NCI-H1930 (cell line): Measurements from ENCODE around the gene C6orf62.
"Not testable (repeated sequence)": the region's sequence is repeated elsewhere in the genome, so short reads cannot be mapped to it uniquely, and the experiment has no call there.

Source experiments
- DNase-seq, 2 experiments: peaks; one replicate each; lab custom pipeline; 2025; lab: John Stamatoyannopoulos, UW

The C6orf62 gene

DNA sequence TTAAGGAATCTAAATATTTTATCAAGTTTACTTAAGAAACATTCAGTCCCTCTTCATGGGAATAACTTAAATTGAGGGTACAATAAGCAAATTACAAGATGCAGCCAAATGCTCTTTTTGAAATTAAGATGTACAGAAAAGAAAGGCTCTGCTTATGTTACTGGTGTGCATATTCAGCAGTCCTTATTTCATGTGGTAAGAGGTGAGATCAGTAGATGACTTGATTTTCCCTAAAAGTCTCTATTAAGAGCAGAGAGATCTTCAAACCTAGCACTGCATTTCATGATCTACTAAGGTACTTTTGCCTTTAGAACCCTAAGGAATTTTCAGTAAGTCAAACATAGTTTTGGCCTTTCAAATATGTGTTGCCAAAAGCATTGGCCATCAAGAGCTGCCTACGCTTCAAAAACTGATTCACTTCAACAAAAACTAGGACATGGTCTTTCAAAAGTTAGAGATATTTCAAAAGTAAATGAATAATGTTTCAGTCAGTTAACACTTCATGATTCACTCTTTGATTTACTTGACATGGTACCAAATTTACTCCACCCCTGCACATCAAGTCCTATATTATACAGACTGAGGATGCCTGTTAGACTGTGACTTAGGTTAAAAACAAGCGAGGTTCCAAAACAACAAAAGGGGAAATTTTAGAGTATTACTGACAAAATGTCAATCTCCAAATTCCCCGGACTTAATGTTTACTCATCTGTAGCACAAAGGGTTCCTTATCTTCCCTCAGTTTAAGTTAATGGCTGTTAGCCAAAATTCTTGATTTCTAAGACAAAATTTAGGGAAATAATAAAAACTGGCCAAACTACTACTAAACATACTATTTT lies 19.2 kb downstream of the C6orf62 start:
- DNase-seq, result no peak

DNA sequence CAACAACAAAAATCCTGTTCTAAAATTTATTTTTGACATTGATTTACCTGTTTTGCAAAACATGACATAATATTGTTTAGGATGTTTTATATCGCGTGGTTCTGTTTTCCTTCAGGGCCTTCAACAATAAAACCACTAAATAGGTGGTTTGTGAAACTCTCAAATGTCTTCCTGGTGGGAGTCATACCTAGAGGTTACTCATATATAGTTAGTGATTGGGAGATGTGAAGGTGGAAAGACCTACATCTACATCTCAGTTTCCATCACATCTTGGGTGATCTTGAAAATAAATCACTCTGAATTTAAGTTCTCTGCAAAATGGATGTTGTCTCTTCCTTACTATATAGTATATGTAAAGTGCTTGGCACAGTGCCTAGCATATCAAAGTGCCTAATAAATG lies 22.9 kb downstream of the C6orf62 start:
- no peak for DNase-seq

DNA sequence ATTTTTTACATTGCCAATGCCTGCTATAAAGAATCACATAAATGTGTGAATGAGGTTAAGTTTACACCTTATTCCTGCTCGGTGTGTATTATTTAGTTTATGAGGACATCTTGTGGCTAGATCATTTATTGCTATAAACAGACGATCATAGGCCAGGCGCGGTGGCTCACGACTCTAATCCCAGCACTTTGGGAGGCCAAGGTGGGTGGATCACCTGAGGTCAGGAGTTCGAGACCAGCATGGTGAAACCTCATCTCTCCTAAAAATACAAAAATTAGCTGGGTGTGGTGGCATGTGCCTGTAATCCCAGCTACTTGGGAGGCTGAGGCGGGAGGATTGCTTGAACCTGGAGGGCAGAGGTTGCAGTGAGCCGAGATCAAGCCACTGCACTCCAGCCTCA lies 23.3 kb downstream of the C6orf62 start:
- peak in 1 of 2 experiments; percentile 35 for DNase-seq

DNA sequence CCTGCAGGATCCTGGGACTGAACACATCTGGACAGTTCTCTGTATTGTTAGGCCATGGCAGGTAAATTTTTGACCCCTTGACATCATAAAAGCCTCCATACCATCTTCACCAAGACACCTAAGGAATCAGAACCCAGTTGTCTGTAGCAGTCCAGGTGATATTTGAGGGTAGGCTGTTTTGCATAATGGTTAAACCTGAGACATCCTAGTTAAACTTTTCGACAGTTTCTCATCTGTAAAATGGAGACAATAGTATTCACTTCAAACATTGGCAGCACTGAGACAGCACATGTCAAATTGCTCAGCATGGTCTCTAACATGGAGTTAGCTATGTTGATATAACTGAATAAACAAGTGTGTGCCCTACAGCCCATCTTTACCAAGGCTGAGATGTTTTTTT lies 24.8 kb downstream of the C6orf62 start:
- DNase-seq, result no peak

DNA sequence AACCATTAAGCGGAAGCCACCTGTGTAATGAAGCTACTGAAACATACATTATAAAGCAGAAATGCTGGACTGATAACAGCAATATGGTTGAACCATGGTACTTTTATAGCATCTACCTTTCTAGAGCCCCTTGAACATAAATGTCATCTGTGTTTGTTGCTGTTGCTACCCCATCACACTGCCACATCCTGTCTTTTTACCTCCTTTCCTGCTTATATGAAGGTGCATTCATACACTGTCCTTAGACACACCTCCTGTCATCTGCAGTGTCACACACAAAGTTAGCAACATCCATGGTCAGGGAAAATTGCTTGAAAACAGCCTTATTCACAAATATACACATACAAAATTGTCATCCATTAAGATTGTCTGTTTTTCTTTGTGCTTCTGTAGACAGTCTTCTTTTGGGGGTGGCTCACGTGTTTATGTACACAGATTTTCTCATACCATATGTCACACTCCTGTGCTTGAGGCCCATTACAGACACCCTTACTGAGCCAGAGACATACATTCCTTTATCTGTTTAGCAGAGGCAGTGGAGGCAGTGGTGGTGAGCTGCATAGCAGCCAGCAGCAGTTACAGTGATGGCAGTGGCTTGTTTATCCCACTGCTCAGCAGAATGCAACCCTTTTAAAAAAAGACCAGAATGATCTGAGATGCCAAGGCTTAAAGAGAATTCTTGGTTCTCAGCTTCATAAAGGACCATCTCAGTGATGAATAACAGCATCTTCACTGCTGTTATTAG lies 25.9 kb downstream of the C6orf62 start:
- DNase-seq, result no peak

DNA sequence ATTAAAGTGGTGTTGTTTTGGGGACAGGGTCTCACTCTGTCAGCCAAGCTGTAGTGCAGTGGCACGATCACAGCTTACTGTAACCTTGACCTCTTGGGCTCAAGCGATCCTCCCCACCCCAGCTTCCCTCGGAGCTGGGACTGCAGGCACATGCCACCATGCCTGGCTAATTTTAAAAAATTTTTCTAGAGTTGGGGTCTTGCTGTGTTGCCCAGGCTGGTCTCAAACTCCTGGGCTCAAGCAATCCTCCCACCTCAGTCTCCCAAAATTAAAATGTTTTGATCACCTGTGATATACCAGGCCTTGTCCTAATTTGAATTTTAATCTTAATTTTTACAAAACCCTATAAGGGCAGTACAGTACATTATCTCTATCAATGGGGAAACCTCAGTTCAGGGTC lies 26.5 kb downstream of the C6orf62 start:
- no peak for DNase-seq

DNA sequence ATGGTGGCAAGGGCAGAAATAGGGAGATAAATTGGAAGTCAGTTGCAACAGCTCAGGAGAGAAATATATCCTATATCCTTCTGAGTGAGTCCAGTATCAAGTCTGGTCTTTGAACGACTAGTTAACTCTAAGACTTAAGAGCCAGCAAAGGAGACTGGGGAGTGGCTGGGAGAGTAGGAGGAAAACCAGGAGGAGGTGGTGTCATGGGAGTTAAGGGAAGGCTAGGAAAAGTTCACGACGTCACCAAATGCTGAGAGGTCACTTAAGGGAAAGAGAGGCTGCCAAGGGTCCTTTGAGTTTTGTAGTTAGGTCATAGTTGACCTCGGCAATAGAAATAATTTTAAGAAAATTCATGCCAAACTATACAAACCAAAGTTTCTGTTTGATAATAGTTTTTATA lies 27.0 kb downstream of the C6orf62 start:
- DNase-seq, result no peak

DNA sequence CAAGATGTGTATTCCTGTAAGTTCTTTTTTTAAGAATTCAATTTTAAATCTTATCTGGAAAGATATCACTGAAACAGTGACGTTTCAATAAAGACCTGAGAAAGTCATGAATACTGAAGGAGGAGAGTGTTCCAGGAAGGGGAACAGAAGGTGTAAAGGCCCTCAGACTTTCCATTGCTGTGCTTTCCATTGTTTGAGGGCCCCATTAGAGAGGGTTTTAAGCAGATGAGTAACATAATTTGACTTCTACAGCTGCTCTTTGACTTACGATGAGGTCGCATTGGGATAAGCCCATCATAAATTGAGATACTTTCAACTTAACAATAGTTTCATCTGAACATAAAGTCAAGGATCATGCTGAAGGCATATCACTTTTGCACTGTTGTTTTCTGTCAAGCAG lies 27.4 kb downstream of the C6orf62 start:
- no peak for DNase-seq

DNA sequence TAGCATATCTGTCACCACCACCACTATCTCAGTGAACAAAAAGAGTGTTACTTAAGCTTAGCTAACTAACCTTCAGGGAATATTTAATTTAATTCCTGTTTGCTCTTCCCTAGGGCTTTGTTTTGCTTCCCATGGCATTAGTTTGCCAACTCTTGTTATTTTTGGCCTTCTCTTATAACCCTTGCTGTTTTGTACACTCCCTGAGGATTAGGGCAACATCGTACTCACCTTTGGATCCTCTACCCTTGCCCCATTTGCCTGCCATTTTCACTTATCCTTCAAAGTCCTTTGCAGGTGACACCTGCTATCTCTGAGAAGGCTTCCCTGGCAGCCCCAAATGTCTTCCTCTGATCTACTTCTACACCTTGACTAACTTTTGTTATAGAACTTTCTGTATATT lies 28.4 kb downstream of the C6orf62 start:
- DNase-seq, result no peak

DNA sequence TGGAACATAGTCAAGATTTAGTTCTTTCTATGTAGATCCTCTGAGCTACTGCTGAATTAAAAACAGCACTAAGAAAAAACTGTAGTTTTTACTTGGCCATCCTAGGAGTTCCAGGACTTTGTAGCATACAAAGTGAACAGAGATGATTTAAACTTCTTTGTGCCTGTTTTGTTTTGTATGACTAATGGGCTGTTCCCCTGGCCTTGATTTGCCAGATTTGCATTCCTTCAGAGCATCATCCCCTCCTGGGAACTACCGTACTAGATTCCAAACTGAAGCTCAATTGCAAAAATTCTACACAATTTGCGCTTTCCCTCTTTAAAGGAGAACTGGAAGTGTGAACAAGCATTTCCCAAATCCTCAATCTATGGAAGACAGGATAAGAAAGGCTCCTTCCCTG lies 29.0 kb downstream of the C6orf62 start:
- no peak for DNase-seq

DNA sequence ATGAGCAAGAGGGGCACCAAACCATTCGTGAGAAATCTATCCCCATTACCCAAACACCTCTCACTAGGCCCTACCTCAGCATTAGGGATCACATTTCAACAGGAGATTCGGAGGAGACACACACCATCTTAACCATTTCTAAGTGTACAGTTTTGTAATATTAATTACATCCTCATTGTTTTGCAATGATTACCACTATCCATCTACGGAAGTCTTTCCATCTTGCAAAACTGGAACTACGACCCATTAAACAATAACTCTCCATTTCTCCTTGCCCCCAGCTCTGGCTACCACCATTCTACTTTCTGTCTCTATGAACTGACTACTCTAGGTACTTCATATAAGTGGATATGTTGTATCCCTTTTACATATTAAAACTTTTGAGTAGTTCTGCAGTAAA lies 32.0 kb downstream of the C6orf62 start:
- no peak for DNase-seq

DNA sequence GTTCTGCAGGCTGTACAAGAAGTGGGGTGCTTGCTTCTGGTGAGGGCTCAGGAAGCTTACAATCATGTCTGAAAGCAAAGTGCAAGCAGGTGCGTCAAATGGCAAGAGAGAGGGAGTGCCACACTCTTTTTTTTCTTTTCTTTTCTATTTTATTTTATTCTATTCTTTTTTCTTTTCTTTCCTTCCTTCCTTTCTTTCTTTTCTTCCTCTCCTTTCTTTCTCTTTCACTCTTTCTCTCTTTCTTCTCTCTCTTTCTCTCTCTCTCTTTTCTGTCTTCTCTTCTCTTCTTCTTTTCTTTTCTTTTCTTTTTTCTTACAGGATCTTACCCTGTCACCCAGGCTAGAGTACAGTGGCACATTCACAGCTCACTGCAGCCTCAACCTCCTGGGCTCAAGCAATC lies 32.5 kb downstream of the C6orf62 start:
- DNase-seq, result no peak

DNA sequence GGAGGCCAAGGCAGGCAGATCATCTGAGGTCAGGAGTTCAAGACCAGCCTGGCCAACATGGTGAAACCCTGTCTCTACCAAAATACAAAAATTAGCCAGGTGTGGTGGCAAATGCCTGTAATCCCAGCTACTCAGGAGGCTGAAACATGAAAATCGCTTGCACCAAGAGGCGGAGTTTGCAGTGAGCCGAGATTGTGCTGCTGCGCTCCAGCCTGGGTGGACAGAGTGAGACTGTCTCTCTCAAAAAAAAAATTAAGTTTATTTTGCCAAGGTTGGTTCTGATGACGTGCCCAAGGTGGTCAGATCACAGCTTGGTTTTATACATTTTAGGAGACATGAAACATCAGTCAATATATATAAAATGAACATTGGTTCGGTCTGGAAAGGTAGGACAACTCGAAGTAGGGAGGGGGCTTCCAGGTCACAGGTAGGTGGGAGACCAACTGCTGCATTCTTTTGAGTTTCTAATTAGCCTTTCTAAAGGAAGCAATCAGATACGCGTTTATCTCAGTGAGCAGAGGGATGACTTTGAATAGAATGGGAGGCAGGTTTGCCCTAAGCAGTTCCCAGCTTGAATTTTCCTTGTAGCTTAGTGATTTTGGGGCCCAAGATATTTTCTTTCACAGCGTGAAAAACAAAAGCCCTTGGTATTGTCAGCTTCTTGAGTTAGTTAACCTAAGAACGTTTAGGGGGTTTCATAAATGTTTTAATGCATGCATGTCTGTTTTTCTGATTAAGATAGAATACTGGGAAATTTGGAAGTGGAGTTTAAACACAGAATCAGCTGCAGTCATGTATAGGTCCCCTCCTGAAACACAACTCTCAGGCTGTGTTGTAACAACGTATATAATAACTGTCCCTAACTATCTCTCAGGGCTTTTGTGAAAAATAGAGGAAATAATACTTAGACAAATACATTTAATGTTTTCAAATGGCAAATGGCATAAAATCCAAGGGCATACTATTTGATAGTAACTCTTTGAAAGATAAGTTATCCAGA lies 35.4 kb downstream of the C6orf62 start:
- no peak for DNase-seq

DNA sequence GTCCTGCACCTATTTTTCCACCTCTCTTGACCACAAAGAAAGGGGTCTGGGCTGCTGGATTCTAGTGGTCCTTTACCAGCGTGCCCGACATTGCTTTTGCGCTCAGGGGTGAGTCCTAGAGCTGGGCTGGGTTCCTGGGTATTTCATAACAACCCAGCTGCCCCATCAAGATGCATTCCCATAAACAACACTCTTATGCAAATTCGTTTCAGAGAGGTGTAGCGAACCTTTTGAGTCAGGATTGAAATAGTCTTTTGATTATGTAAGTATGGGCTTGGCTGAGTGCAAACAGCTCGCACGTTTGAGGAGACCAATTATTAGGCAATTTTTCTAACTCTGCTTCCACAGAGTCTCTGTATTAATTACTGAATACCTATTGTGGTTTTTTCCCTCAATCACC lies 38.4 kb downstream of the C6orf62 start:
- no peak for DNase-seq

DNA sequence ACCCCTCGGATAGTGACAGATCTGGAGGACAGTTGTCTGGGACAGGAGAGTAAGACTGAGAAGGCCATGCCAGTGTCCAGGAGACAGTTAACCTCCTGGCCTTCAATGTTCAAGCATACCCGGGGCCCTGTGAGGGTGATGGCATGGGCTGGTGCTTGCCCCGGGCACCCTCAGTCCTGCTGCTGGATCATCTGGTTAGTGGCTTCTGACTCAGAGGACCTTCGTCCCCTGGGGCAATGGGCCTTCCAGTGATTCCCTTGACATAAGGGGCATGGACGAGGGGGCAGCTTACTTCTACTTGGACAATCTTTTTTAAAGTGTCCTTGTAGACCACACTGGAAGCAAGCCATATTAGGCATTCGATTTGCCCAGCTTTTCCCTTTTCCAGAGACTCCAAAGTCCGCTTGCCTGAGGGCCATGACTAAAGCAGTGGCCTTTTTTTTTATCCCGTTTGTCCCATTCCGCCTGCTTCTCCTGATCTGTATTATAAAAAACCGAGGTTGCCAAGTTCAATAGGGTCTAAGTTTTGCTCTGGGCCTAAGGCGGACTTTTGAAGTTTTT lies 40.1 kb downstream of the C6orf62 start:
- not testable (repeated sequence) for DNase-seq

DNA sequence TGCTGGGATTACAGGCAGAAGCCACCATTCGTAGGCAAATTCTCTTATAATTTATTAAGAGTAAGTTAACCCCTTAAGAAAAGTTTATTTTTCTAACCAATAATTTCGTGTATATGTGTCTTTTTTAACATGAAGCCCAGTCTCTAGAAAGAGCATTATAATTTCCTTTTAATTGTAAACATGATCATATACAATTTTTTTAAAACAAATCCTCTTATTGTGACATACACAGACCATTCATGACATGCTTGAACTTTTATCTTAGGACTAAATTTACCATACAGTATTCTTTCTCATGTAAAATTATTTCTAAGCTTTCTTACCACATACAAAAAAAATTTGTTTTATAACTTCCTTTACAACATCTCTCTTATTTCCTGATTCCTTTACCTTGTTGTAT lies 45.3 kb downstream of the C6orf62 start:
- DNase-seq, result no peak

DNA sequence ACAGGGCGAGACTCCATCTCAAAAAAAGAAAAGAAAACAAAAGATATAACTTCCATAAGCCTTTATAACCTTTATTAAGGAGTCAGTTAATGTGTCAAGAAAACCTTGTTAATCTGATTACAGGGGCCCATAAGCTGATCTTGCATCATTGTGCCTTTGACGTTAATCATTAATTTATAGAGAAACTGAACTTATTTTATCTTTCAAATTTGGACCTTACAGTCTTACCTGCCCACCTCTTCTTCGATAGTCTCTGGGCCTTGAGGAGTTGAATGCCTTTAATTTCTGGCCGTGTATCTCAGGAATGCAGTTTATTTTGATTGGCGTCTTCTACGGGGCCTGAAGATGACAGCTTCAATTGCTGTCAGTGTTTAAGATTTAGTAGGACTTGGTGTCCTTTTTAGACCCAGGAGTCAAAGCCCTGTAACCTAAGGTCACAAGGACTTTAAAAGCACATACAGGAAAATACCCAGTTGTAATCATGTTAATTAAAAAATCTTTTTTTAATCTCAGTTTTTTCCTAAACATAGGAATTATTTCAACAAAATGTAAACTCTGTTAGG lies 46.3 kb downstream of the C6orf62 start:
- DNase-seq, result no peak

DNA sequence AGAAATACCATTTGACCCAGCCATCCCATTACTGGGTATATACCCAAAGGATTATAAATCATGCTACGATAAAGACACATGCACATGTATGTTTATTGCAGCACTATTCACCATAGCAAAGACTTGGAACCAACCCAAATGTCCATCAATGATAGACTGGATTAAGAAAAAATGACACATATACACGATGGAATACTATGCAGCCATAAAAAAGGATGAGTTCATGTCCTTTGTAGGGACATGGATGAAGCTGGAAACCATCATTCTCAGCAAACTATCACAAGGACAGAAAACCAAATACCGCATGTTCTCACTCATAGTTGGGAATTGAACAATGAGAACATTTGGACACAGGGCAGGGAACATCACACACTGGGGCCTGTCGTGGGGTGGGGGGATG lies 47.9 kb downstream of the C6orf62 start:
- not testable (repeated sequence) for DNase-seq

DNA sequence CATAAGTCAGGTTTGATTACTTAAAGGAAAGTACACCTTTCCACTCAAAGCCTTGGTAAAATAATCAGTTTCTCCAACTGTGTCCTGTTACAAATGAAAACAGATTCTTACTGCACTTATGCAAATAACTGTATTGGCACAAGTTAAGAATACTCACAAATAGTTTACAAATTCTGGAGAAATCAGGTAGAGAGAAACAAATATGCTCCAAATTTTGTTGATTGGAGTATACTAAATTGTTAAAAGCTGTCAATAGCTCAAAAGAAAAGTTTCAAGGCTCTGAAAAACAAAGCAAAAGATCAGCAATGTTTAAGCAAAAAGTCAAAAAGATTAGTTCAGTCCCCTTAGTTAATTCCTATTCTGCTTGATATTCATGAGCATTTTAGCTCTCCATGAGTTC lies 48.5 kb downstream of the C6orf62 start:
- DNase-seq, result not testable (repeated sequence)

DNA sequence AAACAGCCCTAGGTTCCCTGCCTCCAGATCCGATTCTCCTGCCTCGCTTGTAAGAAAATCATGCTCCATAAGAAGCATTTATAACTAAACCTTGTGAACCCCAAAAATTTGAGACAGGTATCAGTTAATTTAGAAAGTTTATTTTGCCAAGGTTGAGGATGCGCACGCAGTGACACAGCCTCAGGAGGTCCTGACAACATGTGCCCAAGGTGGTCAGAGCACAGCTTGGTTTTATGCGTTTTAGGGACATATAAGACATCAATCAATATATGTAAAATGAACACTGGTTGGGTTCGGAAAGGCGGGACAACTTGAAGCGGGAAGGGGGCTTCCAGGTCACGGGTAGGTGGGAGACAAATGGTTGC lies 50.0 kb downstream of the C6orf62 start:
- no peak for DNase-seq
